Measurements from ENCODE around the gene SERPINE3.

The SERPINE3 gene

DNA sequence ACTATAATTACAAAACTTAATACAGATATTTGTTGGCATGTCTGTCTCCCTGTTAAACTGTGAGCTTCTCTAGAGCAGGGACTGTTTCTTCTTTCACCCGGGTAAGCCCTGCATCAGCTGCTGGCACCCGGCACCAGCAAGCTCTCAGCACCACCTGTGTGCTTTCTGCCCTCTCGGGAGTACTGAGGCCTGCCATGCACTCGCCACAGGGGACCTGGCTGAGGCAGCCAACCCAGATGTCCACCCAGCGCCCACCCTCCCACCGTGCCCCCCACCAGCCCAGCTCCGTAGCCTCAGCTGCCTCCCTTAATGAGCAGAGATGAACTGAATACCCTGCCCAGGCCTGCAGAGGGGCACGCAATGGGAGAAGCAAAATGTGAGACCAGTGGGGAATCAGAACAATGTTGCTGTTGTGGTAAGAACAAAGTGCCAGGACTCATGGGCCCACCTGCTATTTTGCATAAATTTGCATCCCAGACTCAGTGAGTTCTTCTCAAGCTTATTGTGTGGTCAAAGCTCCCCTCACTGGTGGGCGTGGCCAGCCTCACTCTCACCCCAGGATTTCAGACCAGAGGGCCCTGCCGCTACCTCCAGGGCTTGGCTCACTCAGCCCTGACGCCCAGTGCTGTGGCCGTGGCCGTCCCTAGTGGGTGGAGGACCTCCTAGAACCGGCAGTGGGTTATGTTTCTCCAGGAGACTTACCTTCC is 14.6 kb upstream of the SERPINE3 start:
- TF ChIP-seq POU2F2 (IDR thresholded peaks at IDR 0.05; ENCODE audit: low read depth, low read length) (peak; percentile 94), SPI1 (IDR thresholded peaks at IDR 0.05; ENCODE audit: low read depth, low read length) (no peak), TAF1 (IDR thresholded peaks at IDR 0.05; ENCODE audit: low read depth, low read length) (no peak), PAX5 (IDR thresholded peaks at IDR 0.05; ENCODE audit: insufficient read depth, low read length, severe bottlenecking) (no peak), POLR2A (IDR thresholded peaks at IDR 0.05; ENCODE audit: low read depth, low read length) (no peak)
- no peak for DNase-seq (ENCODE audit: insufficient read length, low spot score)
- FAIRE-seq: peak; percentile 80

DNA sequence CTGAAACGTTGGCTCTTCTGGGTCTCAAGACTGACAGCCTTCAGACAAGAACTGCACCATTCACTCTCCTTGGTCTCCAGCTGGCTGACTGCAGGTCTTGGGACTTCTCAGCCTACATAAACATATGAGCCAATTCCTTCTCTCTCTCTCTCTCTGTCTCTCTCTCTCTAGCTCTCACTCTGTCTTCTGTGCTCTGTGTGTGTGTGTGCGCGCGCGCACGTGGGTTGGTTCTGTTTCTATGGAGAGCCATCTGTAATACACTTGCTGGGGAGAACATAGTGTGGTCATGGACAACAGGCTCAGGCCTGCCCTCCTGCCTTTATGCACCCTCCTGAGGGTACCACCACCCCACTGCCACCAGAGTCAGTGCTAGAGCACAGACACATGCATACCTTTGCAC is 13.7 kb upstream of the SERPINE3 start:
- FAIRE-seq (no peak), DNase-seq (ENCODE audit: insufficient read length, low spot score) (no peak)
- no peak for TF ChIP-seq TAF1 (IDR thresholded peaks at IDR 0.05; ENCODE audit: low read depth, low read length)
- no peak for TF ChIP-seq SPI1 (IDR thresholded peaks at IDR 0.05; ENCODE audit: low read depth, low read length)
- TF ChIP-seq PAX5 (IDR thresholded peaks at IDR 0.05; ENCODE audit: insufficient read depth, low read length, severe bottlenecking): no peak
- no peak for TF ChIP-seq POLR2A (IDR thresholded peaks at IDR 0.05; ENCODE audit: low read depth, low read length)
- TF ChIP-seq POU2F2 (IDR thresholded peaks at IDR 0.05; ENCODE audit: low read depth, low read length): no peak
- no peak for TF ChIP-seq POLR2AphosphoS5 (IDR thresholded peaks at IDR 0.05; ENCODE audit: low read depth, low read length)

DNA sequence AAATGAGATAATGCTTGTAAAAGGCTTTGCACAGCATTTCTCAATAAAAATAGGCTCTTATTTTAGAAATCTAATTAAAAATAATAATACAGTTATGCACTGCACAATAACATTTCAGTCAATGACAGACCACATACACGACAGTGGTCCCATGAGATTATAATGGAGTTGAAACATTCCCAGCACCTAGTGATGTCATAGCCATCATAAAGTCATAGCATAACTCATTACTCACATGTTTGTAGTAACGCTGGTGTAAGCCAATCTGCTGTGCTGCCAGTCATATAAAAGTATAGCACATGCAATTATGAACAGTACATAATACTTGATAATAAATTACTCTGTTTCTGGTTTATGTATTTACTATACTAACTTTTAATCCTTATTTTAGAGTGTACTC is 12.7 kb upstream of the SERPINE3 start:
- DNase-seq (ENCODE audit: insufficient read length, low spot score) (no peak), FAIRE-seq (peak; percentile 38)
- TF ChIP-seq SPI1 (IDR thresholded peaks at IDR 0.05; ENCODE audit: low read depth, low read length) (no peak), PAX5 (IDR thresholded peaks at IDR 0.05; ENCODE audit: insufficient read depth, low read length, severe bottlenecking) (no peak), POLR2A (IDR thresholded peaks at IDR 0.05; ENCODE audit: low read depth, low read length) (no peak), POLR2AphosphoS5 (IDR thresholded peaks at IDR 0.05; ENCODE audit: low read depth, low read length) (no peak)

DNA sequence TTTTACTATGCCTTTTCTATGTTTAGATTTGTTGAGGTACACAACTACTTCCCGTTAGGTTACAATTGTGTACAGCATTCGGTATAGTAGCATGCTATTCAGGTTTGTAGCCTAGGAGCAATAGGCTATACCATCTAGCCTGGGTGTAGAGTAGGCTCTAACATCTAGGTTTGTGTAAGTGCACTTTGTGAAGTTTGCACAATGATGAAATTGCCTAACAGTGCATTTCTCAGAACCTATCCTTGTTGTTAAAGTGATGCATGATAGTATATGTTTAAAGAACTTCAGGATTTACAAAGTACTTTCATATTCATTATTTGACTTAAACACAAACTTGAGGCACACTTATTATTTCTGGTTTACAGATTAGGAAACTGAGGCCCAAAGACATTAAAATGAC is 11.5 kb upstream of the SERPINE3 start:
- DNase-seq (ENCODE audit: insufficient read length, low spot score) (no peak), FAIRE-seq (peak; percentile 38)
- TF ChIP-seq POU2F2 (IDR thresholded peaks at IDR 0.05; ENCODE audit: low read depth, low read length) (no peak), SPI1 (IDR thresholded peaks at IDR 0.05; ENCODE audit: low read depth, low read length) (no peak), POLR2AphosphoS5 (IDR thresholded peaks at IDR 0.05; ENCODE audit: low read depth, low read length) (no peak), TAF1 (IDR thresholded peaks at IDR 0.05; ENCODE audit: low read depth, low read length) (no peak), POLR2A (IDR thresholded peaks at IDR 0.05; ENCODE audit: low read depth, low read length) (no peak), PAX5 (IDR thresholded peaks at IDR 0.05; ENCODE audit: insufficient read depth, low read length, severe bottlenecking) (no peak)

DNA sequence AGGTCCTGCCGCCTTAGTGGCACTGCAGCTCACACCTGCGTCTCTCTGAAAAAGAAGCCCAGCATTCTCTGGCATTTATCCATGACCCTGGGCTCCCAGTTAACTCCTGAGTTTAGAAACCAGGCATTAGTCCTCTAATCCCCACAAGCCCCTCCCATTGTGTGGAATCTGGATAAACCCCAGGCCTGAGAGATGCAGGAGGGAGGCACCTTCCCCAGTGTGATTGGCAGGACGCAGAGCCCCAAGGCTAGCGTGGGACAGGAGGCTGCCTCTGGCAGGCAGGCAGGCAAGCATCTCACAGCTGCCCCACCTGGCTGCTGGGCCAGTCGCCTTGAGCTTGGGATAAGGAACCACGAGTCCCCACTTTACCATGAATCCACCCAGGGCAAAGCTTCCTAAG is 11.0 kb upstream of the SERPINE3 start:
- TF ChIP-seq TAF1 (IDR thresholded peaks at IDR 0.05; ENCODE audit: low read depth, low read length) (no peak), SPI1 (IDR thresholded peaks at IDR 0.05; ENCODE audit: low read depth, low read length) (no peak), PAX5 (IDR thresholded peaks at IDR 0.05; ENCODE audit: insufficient read depth, low read length, severe bottlenecking) (no peak), POLR2A (IDR thresholded peaks at IDR 0.05; ENCODE audit: low read depth, low read length) (no peak), POU2F2 (IDR thresholded peaks at IDR 0.05; ENCODE audit: low read depth, low read length) (no peak), POLR2AphosphoS5 (IDR thresholded peaks at IDR 0.05; ENCODE audit: low read depth, low read length) (no peak)
- no peak for DNase-seq (ENCODE audit: insufficient read length, low spot score)
- FAIRE-seq: no peak

DNA sequence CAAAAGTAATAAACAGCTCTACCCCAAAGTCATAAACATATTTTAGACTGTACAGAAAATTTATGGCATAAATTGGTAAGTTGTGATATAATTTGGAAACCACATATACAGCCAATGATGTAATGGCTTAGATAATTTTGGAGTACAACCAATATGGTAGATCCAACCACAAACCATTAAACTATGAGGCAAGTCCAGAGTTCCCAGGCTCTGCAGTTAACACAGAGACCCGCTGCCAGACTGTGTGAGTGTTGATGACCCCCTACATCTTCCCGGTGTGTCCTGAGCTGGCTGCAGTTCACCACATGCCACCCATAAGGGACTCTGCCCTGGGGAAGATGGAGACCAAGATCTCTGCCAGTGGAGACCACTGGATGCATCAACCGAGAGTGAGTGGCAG is 9.9 kb upstream of the SERPINE3 start:
- TF ChIP-seq SPI1 (IDR thresholded peaks at IDR 0.05; ENCODE audit: low read depth, low read length) (no peak), POLR2AphosphoS5 (IDR thresholded peaks at IDR 0.05; ENCODE audit: low read depth, low read length) (no peak), PAX5 (IDR thresholded peaks at IDR 0.05; ENCODE audit: insufficient read depth, low read length, severe bottlenecking) (no peak), POLR2A (IDR thresholded peaks at IDR 0.05; ENCODE audit: low read depth, low read length) (no peak), TAF1 (IDR thresholded peaks at IDR 0.05; ENCODE audit: low read depth, low read length) (no peak), POU2F2 (IDR thresholded peaks at IDR 0.05; ENCODE audit: low read depth, low read length) (no peak)
- no peak for DNase-seq (ENCODE audit: insufficient read length, low spot score)
- no peak for FAIRE-seq

DNA sequence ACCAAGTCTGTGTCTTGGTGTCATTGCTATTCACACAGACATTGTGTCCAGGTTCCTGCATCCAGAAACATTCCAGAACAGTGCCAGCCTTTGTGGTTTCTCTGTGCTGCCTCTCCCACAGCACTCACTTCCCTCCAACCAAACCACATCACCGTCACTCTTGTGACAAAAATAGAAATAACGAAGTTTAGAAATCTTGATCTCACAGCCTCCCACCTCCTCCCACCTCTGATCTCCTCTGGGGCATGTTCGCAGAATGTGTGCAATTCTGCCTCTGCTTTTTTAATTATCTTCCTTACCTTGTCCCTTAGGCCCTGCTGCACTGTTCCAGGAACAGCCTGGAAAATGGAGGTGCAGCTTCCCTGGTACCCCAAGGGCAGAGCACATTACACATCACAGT is 8.7 kb upstream of the SERPINE3 start:
- DNase-seq (ENCODE audit: insufficient read length, low spot score): no peak
- TF ChIP-seq SPI1 (IDR thresholded peaks at IDR 0.05; ENCODE audit: low read depth, low read length) (peak; percentile 93), POLR2AphosphoS5 (IDR thresholded peaks at IDR 0.05; ENCODE audit: low read depth, low read length) (no peak)
- FAIRE-seq: peak; percentile 86

DNA sequence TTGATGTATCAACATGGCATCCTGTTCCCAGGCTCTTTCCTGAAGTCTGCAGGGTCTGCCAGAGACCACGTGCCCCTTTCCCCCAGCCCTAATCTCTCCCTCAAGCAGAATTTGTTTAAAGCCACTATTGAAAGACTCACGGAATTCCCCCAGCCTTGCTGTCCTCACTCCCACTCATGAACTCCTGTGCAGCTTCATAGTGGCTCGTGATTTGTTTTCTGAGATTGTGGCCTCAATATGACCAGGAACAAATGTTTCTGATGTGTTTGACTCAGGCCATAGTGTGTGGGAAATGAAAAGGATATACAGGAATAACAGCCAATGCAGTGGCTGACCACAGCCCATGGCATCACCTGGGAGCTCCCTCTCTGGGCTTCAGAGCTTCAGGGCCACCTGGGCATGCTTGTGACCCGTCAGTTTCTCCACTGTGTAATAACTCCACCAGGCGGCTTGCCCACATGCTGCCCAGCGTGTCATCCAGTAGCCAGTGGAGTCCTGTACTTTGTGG is 8.1 kb upstream of the SERPINE3 start:
- DNase-seq (ENCODE audit: insufficient read length, low spot score) (no peak), FAIRE-seq (peak; percentile 92)
- TF ChIP-seq POLR2A (IDR thresholded peaks at IDR 0.05; ENCODE audit: low read depth, low read length) (no peak), TAF1 (IDR thresholded peaks at IDR 0.05; ENCODE audit: low read depth, low read length) (no peak), POLR2AphosphoS5 (IDR thresholded peaks at IDR 0.05; ENCODE audit: low read depth, low read length) (no peak), POU2F2 (IDR thresholded peaks at IDR 0.05; ENCODE audit: low read depth, low read length) (peak; percentile 71; the same call in 1 of the 2 replicates)

DNA sequence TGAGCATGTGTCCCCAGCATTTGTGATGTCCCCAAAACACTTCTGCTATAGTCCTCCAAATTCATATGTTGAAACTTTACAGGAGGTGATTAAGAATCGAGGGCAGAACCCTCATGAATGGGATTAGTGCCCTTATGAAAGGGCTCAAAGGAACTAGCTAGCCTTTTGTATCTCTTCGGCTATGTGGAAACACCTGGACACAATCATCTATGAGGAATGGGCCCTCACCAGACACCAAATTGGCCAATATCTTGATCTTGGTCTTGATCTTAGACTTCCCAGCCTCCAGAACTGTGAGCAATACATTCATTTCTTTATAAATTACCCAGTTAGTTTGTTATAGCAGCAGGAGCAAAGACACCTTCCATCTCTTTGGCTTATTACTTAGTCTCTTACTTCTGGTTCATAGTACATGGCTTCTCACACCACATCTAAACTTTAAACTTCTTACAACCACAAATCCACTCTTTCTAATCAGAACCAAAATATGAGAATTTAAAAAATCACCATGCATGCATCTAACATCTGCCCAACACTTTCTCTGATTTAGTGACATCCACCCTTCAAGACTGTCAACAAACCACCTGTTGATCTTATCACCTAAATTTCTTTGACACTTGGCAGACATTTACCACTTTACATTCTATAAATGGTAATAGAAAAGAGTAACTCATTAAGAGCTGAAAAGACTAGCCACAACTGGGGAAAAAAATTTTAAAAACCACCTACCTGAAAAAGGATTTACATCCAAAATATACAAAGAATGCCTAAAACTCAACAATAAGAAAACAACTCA is 6.7 kb upstream of the SERPINE3 start:
- TF ChIP-seq POU2F2 (IDR thresholded peaks at IDR 0.05; ENCODE audit: low read depth, low read length): no peak
- FAIRE-seq: peak; percentile 82
- no peak for DNase-seq (ENCODE audit: insufficient read length, low spot score)

DNA sequence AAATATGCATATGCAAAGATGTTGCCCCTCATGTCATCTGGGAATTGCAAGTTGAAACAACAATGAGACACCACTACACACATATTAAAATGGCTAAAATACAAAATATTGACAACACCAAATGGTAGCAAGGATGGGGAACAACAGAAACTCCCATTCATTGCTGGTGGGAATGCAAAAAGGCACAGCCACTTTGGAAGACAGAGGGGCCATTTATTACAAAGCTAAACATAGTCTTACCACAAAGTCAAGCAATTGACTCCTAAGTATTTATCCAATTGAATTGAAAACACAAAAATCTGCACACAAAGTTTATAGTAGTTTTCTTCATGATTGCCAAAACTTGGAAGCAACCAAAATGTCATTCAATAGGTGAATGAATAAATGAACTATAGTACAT is 6.1 kb upstream of the SERPINE3 start:
- FAIRE-seq (no peak), DNase-seq (ENCODE audit: insufficient read length, low spot score) (no peak)
- TF ChIP-seq POU2F2 (IDR thresholded peaks at IDR 0.05; ENCODE audit: low read depth, low read length): no peak
- TF ChIP-seq PAX5 (IDR thresholded peaks at IDR 0.05; ENCODE audit: insufficient read depth, low read length, severe bottlenecking): no peak
- TF ChIP-seq SPI1 (IDR thresholded peaks at IDR 0.05; ENCODE audit: low read depth, low read length): no peak
- no peak for TF ChIP-seq POLR2AphosphoS5 (IDR thresholded peaks at IDR 0.05; ENCODE audit: low read depth, low read length)
- TF ChIP-seq TAF1 (IDR thresholded peaks at IDR 0.05; ENCODE audit: low read depth, low read length): no peak
- TF ChIP-seq POLR2A (IDR thresholded peaks at IDR 0.05; ENCODE audit: low read depth, low read length): no peak

All from GM12891 (cell line).